ENCODE measurements around the gene STK11.

DNA sequence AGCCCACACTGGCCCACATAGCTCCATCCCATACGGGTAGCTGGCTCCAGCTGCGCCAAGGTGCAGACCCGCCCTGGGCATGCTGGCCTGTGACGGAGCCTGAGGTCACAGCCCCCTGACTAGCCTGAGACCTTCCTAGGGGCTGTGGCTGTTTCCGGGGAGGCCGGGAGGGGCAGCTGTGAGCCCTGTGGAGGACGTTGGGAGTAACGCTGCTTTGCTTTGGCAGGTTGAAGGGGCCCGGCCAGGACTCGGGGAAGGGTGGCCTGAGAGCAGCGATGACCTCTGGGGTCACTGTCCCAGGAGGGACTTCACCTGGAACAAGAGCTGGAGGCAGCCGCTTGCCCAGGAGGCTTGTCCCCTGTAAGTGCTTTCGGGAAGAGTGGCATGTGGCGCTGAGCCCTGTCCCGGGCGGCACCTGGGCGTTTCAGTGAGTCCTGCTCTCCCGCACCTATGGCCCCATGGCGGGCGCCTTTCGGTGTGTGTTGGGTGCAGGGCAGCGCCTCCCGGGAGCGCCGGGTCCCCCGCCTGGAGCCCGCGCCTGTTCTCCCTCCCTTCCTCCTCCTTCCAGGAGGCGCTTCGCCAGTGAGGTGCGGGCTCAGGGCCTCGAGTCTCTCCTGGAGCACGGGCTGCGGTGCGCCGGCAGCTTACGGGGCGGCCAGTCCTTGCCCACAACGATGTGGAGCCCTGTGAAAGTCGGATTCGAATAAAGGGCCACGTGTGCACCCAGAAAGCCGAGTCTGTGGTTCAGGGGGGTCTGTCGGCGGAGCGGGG is 68.7 kb downstream of the STK11 start:
- TF ChIP-seq FOS (IDR thresholded peaks at IDR 0.05; ENCODE audit: low read depth, low read length) = no peak
- no peak for TF ChIP-seq RAD21 (IDR thresholded peaks at IDR 0.05; ENCODE audit: low read length)
- no peak for TF ChIP-seq BHLHE40 (IDR thresholded peaks at IDR 0.05; ENCODE audit: low read depth, low read length)
- TF ChIP-seq MXI1 (IDR thresholded peaks at IDR 0.05; ENCODE audit: borderline replicate concordance, low read depth, low read length) = no peak
- TF ChIP-seq, protein P1, sequence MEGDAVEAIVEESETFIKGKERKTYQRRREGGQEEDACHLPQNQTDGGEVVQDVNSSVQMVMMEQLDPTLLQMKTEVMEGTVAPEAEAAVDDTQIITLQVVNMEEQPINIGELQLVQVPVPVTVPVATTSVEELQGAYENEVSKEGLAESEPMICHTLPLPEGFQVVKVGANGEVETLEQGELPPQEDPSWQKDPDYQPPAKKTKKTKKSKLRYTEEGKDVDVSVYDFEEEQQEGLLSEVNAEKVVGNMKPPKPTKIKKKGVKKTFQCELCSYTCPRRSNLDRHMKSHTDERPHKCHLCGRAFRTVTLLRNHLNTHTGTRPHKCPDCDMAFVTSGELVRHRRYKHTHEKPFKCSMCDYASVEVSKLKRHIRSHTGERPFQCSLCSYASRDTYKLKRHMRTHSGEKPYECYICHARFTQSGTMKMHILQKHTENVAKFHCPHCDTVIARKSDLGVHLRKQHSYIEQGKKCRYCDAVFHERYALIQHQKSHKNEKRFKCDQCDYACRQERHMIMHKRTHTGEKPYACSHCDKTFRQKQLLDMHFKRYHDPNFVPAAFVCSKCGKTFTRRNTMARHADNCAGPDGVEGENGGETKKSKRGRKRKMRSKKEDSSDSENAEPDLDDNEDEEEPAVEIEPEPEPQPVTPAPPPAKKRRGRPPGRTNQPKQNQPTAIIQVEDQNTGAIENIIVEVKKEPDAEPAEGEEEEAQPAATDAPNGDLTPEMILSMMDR (conservative IDR thresholded peaks at IDR 0.05; ENCODE audit: low read depth, low read length) = no peak
- no peak for TF ChIP-seq POLR2A (IDR thresholded peaks at IDR 0.05; ENCODE audit: low read depth, low read length)
- TF ChIP-seq MAZ (IDR thresholded peaks at IDR 0.05; ENCODE audit: borderline replicate concordance, low read depth, low read length) = no peak
- TF ChIP-seq, protein P2, sequence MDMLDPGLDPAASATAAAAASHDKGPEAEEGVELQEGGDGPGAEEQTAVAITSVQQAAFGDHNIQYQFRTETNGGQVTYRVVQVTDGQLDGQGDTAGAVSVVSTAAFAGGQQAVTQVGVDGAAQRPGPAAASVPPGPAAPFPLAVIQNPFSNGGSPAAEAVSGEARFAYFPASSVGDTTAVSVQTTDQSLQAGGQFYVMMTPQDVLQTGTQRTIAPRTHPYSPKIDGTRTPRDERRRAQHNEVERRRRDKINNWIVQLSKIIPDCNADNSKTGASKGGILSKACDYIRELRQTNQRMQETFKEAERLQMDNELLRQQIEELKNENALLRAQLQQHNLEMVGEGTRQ (IDR thresholded peaks at IDR 0.05; ENCODE audit: low read depth, low read length) = peak; percentile 1; the same call in 1 of the 2 replicates
- TF ChIP-seq MAFK (IDR thresholded peaks at IDR 0.05; ENCODE audit: low read depth, low read length) = no peak
- no peak for TF ChIP-seq SMC3 (IDR thresholded peaks at IDR 0.05; ENCODE audit: low read depth, low read length)

All from IMR-90 (cell line).